Fibroblast of lung (primary cell): ENCODE measurements around the gene RTN4RL1.

Experiments
- EZH2 ChIP-seq: IDR thresholded peaks from 2 replicates; pipeline ENCODE4 v1.5.1; 2012; ENCODE audit warnings: low read length, control low read depth, mild to moderate bottlenecking; ENCODE audit errors: missing control alignments
- TF ChIP-seq, protein P1 (sequence below), 2 donors: IDR thresholded peaks in 1 of 2; conservative IDR thresholded peaks in 1 of 2; 1 replicate in 1 of 2; 2 replicates in 1 of 2; pipeline ENCODE4 v1.5.1; 2011 to 2012; ENCODE audit warnings: low read length in 2 of 2, control low read depth in 1 of 2, inconsistent platforms in 1 of 2, low read depth in 1 of 2, mild to moderate bottlenecking in 1 of 2

DNA sequence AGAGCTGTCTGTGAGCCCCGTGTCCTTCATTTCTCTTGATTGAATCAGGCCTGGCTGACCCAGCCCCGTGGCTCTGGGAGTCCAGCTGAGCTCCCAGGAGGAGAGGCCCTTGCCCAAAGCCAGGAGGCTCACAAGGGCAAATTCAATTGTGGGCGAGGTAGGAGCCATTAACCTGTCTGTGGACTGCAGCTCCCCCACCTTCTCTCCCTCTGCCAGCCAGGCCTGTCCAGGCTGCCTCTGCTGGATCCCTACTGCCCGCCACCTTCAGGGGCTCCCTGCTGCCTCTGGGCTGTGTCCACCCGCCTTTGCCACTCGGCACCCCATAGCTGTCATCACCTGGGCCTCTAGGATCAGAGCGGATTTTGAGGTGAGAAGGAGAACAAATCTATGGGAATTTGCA, 61.9 kb downstream of the RTN4RL1 start:
- TF ChIP-seq, protein P1, sequence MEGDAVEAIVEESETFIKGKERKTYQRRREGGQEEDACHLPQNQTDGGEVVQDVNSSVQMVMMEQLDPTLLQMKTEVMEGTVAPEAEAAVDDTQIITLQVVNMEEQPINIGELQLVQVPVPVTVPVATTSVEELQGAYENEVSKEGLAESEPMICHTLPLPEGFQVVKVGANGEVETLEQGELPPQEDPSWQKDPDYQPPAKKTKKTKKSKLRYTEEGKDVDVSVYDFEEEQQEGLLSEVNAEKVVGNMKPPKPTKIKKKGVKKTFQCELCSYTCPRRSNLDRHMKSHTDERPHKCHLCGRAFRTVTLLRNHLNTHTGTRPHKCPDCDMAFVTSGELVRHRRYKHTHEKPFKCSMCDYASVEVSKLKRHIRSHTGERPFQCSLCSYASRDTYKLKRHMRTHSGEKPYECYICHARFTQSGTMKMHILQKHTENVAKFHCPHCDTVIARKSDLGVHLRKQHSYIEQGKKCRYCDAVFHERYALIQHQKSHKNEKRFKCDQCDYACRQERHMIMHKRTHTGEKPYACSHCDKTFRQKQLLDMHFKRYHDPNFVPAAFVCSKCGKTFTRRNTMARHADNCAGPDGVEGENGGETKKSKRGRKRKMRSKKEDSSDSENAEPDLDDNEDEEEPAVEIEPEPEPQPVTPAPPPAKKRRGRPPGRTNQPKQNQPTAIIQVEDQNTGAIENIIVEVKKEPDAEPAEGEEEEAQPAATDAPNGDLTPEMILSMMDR (conservative IDR thresholded peaks at IDR 0.05 in 1 of 2, IDR thresholded peaks at IDR 0.05 in 1 of 2; ENCODE audit: low read depth in 1 of 2, low read length in 2 of 2): no peak
- TF ChIP-seq EZH2: no peak
